ENCODE results near the gene BUD23.

DNA sequence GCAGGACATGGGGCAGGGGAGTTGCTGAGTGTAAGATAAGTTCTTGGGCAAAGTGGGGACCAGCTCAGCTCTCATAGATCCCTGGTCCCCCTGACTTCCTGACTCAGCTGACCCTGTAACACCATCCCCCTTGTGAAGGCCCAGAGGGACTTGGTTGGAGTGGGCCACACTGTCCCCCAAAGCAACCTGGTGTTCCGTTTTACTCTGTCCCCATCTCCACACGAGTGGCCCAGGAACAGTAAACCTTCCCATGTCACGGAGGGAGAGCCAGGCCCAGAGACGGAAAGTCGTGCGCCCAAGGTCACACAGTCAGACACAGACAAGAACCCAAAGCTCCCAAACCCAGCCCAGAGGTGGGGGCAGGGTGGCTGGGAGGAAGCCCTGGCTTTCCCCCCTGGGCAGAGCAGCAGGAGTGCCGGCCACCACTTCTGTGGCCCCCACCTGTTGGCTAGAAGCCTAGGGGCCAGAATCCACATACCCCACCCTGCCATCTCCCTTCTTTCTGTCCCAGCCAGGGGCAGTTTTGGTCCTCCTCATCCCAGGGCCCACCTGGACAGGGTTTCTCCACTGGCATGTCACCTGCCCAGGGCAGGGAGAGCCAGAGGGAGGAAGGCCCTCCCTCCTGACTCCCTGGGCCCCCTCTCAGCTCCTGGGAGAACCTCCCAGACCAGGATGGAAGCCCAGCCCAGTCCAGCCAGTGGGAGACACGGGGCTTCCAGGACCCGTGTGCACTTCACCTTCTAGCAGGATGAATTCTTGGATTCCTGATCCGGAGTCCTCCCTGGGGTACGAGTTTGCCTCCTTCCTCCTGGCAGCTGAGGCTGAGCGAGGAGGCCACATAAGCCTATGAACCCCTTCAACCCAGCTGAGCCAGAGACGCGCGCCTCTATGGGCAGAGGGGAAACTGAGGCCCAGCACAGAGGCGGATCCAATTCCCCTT lies 36.3 kb upstream of the BUD23 start:
- TF ChIP-seq POLR2A (IDR thresholded peaks at IDR 0.05; ENCODE audit: low read depth, low read length) (no peak), POLR2AphosphoS5 (IDR thresholded peaks at IDR 0.05; ENCODE audit: low read depth, low read length) (no peak)

Data from GM12892 (cell line).